Stimulated activated CD8-positive, alpha-beta memory T cell treated with anti-CD3 and anti-CD28 coated beads, Interleukin-12 subunit alpha, Interleukin-12 subunit beta, amount 100 ng/mL, for 4 hours (primary cell): Measurements from ENCODE around the gene TLR9.
"Not testable (repeated sequence)": the region's sequence is repeated elsewhere in the genome, so short reads cannot be mapped to it uniquely, and the experiment has no call there.

Source experiments
- DNase-seq: peaks from one replicate; pipeline ENCODE4 v3.0.0-alpha.2; 2020; ENCODE audit warnings: low read depth

TLR9 gene

DNA sequence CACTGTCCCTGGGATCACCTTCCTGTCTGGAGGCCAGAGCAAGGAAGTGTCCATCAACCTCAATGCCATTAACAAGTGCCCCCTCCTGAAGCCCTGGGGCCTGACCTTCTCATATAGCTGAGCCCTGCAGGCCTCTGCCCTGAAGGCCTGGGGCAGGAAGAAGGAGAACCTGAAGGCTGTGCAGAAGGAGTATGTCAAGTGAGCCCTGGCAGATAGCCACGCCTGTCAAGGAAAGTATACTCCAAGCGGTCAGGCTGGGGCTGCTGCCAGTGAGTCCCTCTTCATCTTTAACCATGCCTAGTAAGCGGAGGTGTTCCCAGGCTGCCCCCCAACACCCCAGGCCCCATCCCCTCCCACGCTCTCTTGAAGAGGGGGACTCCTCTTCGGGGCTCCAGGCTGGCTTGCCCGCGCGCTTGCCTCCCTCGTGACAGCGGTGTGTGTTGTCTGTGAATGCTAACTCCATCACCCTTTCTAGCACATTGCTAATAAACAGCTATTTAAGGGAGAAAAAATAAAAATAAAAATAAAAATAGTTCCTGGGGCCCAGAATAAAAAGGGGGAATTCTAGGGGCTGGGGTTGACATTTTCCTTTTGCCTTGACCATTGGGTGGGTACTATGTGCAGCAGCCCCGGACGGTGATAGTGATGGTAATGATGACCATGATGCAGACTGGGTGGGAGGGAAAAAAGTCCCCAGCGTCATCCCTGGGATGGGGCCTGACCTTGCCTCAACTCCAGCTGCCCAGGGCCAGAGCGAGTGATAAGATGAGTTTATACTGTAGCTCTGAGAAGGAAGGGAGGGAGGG lies 30.8 kb downstream of the TLR9 start:
- no peak for DNase-seq

DNA sequence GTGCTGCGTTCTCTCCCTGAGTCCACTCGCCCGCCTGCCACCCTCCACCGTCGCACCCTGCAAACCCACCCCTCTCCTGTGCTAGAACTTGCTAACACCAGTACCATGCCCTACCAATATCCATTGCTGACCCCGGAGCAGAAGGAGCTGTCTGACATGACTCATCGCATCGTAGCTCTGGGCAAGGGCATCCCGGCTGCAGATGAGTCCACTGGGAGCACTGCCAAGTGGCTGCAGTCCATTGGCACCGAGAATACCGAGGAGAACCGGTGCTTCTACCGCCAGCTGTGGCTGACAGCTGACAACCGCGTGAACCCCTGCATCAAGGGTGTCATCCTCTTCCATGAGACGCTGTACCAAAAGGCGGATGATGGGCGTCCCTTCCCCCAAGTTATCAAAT lies 32.4 kb downstream of the TLR9 start:
- no peak for DNase-seq

DNA sequence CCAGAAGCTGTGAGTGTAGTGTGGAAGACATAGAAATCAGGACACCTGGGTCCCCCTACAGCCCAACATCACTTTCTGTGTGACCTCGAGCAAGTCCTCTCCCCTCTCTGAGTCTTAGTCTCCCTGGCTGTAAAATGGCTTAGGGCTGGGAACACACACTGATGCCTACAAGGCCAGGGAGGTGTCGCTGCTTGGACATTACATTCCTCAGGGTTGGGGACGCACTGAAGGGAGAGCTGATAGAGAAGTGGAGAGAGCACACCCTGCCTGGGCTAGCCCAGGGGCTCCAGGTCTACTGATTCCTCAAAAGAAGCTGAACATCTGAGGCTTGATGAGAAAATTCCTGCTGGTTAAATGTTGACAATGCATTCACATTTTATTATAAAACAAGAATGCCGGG lies 33.8 kb downstream of the TLR9 start:
- no peak for DNase-seq

DNA sequence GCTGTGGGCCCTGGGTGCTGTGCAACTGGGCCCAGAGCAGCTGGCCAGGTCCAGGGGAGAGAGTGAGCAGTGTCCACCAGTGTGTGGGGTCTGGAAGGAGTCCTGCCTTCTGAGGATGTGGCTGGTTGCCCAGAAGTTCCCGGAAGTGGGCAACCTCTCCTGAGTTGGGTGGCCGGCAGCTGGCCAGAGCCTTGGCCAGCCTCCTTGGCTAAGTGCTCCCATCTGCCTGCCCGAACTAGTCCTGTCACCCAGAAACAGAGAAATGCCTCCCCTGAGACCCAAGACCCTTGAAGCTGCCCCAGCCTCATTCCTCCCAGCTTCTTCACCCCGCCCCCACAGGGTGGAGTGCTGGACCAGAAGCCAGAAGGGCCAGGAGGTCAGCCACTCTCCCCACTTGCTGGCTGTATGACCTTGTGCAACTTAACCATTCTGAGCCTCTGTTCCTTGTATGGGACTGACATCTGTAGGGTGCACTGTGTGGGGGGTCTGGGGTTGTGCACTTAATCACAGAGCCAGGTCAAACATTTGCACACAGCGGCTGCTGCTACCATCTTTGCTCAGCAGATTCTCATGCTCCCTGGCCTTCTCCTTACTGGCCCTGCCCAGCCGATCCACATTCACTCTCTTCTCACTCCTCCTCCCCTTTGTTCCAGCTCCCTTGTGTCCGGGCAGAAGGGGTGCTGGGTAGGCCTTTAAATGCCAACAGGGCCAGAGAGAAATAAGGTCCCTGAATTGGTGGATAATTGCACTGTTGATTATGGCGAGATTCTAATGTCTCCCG lies 35.0 kb downstream of the TLR9 start:
- DNase-seq = no peak

DNA sequence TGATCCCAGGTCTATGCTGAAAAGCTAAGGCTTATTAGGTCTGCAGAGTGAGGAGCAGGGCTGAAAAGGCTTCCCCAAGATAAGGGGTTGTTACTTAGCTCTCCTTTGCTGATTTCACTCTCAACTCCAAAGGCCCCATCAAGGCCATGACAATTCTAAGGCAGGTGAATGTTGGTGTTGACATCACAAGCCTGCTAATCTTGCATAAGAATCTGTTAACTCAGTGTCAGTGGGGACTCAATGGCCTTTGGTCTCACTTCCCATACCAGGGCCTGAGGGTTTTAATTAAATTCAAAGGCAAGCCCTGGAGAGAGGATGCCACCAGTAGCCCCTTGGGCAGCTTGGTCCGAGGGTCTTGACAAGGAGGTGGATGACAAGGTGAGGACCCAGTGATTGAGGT lies 36.9 kb downstream of the TLR9 start:
- no peak for DNase-seq

DNA sequence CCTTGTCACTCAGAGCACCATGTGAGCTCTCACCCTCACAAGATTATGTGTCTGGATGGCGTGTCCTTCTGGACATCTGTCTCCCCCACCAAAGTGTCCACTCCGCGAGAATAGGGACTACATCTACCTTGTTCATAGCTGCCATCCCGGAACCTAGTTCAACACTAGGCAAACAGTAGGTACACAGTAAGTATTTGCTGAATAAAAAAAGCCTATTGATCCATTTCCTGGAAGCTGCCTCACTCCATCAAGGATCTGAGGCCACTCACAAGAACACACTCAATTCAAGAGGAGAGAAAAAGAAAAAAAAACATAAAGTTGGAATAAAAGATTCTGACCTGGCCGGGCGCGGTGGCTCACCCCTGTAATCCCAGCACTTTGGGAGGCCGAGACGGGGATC lies 38.7 kb downstream of the TLR9 start:
- no peak for DNase-seq

DNA sequence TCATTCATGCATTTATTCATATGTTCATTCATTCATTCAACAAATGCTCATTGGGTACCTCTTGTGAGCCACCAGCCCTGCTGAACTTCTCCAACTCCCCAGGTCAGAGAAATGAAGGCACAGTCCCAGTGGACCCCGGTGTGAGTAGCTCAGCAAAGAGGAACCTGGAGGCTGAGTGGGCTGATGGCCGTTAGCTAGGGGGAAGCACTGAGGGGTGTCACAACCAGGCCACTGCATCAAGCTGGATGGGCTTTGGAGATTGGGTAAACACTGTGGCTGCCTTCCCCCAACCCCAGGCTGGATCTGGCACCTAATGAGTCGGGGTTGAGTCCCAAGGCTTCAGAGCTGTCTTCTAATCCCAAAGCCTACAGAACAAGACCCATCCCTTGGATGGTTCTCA lies 39.6 kb downstream of the TLR9 start:
- no peak for DNase-seq

DNA sequence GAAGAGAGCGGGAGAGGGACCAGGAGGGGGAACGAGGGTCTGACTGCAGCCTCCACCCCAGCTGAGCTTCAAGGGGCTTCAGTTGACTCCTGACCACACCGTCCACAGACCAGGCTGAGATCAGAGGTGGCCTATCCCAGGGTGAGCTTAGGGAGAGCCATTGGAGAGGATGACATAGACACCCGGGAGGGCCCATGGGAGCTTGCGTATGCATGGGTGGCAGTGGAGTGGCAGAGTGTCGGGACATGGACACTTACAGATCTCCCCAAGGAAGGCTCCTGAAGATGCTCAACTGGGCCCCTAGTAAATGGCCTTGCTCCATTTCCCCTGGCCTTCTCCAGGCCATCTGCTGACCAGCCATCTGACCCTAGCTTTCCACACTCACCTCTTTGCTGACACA lies 40.1 kb downstream of the TLR9 start:
- no peak for DNase-seq

DNA sequence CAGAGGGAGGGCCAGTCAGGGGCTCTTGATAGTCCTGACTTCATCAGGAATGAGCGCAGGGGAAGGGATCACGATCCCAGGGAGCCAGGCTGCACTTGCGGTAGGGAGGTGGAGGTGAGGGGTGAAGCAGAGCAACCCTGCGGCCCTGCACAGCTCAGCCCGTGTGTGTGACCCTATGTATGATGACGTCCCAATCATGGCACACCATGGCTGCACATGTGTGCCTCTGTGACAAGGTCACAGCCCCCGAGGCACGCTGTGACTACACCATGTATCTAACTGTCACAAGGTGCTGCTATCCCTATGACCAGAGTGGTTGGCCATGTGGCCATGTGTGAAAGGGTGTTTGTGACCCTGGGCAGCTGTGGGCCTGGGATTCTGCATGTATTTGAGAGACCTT lies 40.8 kb downstream of the TLR9 start:
- no peak for DNase-seq

DNA sequence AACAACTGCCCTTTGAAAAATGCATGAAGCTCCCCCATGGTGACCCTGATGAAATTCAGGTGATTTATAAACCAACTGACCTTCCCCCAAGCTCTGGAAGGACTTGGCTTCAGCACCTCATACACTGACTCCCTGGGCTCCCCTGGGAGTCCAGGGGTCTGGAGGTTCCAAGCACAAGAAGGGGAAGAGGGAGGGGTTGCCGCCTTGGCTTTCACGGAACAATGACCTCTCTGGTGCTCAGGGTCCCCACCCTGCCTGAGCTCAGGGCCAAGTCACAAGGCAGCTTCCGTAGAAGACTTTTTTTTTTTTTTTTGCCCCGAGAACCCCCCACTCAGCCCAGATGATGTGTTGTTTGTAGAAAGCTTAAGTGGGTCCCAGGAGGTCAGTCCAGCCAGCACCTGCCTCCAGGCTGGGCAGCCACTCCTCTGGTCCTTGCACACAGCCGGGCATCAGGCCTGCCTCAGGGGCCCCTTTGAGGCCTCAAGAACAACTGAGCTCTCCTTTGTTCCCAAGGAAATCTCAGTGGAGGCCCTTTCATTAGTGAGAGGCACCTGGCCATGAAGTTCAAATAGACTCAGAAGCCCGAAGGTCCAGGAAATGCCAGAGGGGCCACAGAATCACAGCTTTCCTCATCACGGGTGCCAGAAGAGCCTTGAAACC lies 41.5 kb downstream of the TLR9 start:
- no peak for DNase-seq

DNA sequence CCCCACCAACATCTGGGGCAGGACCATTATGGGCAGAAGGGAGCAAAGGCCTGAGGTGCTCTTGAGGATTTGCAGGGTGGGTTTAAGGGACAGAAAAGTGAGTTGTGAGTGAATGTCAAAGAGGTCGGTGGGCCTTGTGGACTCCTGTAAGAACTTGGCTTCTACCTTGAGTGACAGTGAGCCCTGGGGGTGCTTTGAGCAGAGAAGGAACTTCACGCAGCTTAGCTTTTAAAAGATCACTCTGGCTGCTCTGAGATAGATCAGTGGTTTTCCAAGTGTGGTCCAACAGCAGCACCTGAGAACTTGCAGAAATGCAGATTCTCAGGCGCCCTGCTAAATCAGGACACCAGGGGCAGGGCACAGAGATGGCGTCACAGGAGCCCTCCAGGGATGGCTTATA lies 42.8 kb downstream of the TLR9 start:
- DNase-seq = no peak

DNA sequence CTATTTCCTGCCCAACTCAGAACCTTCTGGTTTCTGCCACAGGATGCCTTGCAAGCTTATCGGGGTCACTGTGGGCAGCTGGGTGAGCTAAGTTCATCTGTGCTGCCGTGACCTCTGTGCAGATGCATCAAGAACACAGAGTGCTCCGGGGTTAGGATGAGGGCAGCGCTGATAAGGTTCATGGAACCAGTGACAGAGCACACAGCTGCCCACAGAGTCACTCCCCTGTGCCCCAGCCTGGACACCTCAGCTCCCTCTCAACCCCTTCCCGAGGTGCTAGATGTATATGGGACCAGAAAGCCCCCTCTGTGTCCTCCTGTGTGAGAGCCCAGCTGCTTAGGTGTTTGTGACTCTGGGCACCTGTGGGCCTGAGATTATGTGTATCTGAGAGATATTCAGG lies 43.2 kb downstream of the TLR9 start:
- no peak for DNase-seq

DNA sequence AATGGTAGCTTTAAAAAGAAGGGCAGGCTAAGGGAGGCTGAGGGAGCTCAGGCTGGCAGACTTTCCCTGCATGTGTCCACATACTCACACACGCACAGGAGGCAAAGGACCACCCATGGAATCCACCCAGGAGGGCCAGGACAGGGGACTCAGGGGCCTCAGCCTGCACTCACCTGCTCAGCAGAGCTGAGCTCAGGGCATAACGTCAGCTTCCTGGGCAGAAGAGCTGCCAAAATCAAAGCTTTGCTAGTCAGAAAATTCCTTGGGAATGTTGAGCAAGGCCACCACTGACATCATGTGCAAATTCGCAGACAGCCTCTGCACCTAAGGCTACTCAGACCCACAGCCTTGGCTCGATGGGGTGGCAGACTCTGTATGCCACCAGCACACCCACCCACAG lies 43.9 kb downstream of the TLR9 start:
- no peak for DNase-seq

DNA sequence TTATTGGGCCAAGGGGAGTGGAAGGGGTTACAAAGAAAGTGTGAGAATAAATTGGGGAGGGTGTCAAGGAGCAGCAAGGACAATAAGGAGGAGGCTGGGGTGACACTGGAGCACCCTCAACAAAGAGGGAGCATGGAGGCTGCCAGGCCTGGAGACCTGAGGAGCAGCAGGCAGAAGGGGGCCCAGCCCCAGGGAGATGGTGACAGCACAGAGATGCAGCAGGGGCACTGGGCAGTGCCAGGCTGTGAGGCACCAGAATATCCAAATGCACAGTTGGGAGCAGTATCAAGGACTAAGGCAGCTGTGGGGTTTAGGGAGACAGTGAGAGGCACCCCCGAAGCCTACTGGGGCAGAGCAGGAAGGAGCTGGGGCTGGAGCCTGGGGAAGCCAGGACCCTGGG lies 46.9 kb downstream of the TLR9 start:
- DNase-seq = no peak

DNA sequence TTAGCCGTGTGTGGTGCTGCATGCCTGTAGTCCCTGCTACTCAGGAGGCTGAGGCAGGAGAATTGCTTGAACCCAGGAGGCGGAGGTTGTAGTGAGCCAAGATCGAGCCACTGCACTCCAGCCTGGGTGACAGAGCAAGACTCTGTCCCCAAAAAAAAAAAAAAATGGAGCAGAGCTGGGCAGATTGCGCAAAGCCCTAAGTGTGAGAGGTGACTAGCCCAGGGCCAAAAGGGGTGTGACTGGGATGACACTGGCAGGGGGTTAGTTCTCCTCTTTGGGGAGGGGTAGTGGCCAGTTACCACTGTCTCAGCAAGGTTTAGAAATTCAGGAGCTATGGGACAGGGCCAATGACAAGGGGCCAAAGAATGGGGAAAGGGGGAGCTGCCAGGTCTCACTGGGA lies 47.3 kb downstream of the TLR9 start:
- not testable (repeated sequence) for DNase-seq

DNA sequence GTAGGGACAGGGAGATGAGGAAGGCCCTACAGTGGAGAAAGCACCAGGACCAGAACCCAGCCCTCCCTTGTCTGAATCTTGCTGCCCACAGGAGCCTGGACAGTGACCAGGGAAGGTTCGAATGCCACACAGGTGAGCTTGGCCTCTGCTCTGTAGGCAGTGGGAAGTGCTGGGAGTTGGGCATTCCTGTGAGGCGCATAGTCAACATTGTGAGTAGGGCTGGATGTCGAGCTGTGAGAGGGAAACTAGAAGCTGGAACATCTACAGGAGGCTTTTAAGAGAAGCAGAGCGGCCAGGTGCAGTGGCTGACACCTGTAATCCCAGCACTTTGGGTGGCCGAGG lies 47.8 kb downstream of the TLR9 start:
- no peak for DNase-seq

DNA sequence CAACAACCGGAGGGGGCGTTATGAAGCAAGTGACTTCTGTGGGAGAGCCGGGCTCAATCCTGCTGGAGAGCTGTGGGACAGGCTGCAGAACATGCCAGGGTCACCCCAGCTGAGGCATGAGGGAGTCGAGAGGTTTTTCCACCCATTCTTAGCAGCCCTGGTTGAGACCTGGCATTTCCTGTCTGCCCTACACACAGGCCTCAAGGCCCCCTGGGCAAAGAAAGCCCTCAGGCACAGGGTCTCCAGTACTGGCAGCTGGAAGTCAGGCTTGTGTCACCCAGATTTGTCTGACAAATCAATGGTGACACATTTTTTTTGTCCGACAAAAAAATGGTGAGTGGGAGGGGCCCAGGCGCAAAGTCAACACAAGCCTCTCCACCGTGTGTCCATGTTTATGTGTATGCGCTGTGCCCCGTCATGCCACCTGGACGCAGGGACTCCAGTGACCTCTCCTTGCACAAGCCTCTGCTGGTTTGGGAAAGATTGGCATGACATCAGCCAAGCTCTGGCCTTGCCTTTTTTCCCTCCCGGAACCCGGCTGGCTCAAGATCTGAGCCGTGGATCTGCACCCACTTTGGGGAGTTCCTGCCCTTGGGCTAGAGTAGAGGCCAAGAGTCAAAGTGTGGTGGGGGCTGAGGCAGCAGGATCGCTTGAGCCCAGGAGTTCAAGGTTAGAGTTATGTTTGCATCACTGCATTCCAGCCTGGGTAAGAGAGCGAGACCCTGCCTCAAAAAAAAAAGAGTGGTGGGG lies 48.3 kb downstream of the TLR9 start:
- no peak for DNase-seq

DNA sequence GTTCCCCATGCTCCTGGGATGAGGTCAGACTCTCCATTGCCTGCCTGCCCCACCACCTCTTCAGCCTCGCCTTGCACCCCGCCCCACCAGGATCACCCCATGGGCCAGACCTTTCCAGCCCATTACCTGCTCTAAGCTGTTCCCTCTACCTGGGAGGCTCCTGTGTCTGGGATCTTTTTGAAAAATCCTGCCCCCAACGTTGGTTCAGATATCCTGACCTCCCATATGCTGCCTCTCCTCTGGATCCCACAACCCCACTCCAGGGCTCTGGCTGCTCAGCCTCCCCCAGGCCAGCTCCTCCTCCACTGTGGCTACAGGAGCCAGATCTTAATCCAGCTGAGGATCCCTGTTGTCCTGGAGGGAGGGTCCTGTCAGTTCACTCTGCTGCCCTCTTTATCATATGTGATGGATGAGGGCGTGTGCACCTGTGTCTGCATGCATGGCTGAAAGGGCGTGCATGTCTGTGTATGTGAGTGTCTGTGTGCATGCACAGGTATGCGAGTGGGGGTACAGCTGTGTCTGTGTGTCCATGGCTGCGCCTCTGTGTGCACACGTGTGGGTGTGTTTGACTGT lies 49.2 kb downstream of the TLR9 start:
- DNase-seq = no peak

DNA sequence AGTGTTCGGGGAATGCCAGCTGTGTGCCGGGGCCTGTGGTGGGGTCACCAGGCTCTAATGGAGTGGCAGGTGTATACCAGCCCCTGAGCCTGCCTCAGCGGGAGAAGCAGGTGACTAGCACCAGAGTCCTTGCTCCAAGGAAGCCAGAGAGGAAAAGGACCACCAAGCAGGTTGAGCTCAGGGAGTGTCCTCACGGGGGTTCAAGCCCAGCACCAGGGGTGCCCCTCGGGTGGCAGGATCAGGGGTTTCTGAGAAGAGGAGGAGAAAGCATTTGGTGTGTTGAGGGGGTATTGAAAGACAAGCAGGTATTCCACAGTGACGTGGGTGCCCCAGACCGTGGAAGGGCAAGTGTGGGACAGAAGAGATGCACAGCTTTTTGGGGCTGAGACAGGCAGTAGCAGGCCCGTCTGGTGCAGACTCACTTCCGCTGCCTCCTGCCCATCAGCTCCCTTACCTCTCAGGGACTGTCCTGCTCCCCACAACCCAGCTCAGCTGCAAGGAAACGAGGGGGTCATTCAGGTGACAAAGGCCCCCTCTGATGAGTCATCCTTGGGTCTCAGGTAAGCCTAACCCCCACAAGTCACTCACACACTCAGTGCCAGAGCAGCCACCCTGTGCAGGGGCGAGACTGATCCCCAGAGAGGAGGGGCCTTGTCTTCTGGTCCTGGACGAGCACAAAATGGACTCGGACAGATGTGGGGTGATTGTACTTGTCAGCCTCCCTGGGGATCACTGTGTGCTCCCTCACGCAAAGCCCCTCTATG lies 49.8 kb downstream of the TLR9 start:
- no peak for DNase-seq

DNA sequence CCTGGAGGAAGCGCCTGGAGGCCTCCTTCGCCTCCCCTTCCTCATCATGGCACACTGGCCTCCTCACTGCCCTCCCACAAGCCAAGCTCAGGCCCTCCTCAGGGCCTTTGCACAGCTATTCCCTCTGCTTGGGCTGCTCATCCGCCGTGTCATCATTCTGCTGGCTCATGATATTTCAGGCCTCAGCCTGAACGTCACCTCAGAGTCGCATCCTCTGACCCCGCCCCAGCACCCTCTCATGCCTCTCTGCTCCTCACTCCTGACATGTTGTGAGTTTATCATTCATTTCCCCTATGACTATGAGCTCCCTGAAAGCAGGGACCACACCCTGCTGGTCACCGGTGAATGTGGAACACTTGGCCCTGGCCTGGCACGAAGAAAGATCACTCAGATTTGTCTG lies 50.5 kb downstream of the TLR9 start:
- no peak for DNase-seq

DNA sequence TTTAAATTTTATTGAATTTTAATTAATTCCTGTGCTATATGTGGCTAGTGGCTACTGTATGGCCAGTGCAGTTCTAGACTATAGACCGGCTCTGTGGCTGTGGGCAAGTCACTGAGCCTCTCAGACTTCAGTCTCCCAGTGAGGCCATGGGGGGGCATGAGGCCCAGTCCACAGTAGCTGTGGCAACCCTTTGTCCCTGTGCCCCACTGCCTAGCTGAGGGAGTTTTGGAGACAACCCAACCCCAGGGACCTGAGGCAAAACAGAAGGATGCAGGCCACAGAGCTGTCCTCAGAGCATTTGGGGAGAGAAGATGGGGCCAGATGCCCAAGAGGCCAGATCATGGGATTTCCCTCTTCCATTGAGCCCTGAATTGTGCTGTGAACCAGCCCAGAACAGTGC lies 52.3 kb downstream of the TLR9 start:
- no peak for DNase-seq
